Epithelial cell of prostate (primary cell): Measurements from ENCODE around the gene CENPO.
A peak's percentile ranks its signal among the peaks of the same experiment; 100 is the strongest.
"Not testable (repeated sequence)": the region's sequence is repeated elsewhere in the genome, so short reads cannot be mapped to it uniquely, and the experiment has no call there.

ENCODE experiments used
- DNase-seq: peaks from one replicate; pipeline ENCODE4 v3.0.0-alpha.2; 2011; ENCODE audit warnings: low read depth, low spot score
- H3K27ac ChIP-seq: fragments of 450-650 bp; 2 replicates; pipeline ENCODE4 v1.5.1; 2017; ENCODE audit warnings: mild to moderate bottlenecking

Gene CENPO

DNA sequence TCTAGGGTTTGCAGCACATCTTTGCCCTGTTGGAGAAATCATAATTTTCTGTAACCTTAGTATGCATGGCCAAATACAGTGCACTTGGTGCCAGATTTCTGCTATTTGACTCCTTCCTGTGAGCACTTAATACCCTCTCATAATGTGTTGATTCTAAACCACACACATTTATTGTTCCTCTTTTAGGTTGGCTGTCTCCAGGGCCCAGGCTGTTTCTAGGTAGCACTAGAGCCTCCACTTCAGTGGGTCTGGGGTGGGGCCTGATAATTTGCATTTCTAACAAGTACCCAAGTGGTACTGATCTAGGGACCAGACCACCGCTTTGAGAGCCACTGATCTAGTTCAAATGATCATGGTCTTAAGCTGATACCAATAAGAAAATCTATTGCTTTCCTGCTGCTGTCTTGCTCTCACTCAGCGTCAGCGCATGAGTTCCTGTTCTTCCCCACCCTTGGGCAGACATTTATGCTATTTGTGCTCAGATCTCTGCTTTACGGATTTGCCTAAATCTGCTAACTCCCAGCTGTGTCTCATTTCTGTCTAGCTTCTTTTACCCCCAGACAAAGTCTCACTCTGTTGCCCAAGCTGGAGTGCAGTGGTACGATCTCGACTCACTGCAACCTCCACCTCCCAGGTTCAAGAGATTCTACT is 7.4 kb upstream of the CENPO start:
- DNase-seq, result no peak
- H3K27ac ChIP-seq, result no peak overlapping the region

DNA sequence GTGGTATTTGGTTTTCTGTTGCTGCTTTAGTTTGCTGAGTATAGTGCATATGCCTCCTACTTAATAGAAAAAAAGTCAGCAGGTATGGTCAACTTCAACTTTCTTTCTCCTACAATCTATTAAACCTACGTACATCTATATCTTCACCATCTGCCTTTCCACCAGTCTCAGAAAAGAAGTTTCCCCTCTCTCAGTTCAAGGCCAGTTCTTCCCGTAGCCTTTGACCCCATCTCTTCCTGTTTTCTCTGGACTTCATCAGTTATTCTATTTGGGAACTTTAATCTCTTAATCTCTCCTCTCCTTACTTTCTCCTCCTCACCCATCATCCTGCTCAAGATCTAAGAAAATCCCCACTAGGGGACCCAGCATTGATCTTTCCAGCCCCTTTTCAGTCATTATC is 5.7 kb upstream of the CENPO start:
- H3K27ac ChIP-seq, result no peak overlapping the region
- no peak for DNase-seq

DNA sequence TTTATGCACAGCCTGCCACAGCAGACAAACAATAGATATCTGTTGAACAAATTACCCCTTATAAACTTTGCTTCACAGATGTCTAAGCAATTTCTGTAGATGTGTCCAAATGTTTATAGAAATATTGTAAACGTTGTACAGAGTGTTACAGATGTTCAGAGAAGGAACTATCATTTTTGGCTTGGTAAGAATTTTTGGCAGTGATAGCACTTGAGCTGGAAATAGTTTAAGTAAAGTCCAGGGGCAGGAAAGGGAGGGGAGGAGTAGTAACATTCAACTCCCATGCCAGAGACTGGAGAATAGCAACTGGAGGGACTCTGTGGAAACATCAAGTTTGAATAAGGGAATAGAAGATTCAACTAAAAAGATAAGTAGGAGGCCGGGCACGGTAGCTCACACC is 4.4 kb upstream of the CENPO start:
- DNase-seq, result no peak
- no peak overlapping the region for H3K27ac ChIP-seq

DNA sequence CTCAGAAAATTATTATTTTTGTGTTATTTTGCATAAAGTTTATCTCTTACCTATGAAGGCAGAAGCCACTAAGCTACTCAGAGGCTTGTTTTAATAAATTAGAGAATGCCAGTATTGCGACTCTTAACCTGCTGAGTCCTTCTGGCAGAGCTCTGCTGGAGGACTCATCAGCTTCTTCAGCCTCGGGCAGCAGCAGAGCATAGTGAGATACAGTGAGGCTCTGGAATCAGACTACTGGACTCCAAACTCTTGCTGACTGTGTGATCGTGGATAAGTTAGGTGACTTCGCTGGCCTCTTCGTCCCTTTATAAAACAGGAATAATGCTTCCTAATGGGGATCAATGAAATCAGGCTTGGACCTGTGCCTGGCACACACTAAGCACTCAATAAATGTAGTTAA is 1.8 kb upstream of the CENPO start:
- DNase-seq, result no peak
- no peak overlapping the region for H3K27ac ChIP-seq

DNA sequence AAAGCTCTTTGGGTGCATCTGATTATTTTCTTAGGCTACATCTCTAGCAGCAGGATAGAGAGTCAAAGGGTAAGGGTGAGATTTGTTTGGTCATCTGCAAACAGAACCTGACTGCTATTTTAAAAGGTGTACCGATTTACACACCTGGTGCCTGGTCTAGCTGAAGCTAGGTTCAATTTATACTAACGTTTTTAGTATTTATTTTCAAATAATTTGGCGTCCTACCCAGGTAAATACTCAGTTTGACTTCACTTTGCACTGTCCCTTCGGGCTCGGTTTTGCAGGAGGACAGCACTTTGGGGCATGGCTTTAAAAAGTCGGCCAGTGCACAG is 717 bp upstream of the CENPO start:
- DNase-seq, result no peak

DNA sequence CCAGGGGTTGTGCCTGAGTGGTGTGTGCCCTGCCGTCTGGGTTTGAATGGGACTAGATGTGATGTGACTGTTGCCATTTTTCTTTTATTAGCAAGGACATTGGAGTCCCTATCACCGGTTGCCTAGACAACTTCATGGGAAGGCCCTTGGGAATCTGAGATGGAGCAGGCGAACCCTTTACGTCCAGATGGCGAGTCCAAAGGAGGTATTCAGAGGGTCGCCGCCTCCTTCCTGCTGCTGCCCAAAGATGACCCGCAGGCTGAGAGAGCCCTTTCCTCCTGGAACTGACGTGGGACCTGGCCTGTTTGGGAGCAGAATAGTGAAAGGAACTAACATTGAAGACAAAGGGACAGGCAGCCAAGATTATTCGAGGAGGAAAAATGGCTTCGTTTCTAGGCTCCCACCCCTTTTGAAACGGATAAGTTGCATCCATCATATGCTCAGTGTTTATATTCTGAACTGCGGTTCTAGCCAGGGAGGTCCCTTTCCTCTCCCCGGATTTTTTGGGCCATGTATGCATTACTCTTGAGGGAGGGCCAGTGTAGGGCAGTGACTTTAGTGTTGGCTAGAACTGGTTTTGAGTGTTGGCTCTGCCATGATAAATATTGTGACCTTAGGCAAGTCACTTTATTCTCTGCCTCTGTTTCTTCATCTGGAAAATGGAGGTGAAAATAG is 673 bp downstream of the CENPO start:
- no peak for DNase-seq
- H3K27ac ChIP-seq, result peak overlapping the region; percentile 93

More for the DNA sequence above, 717 bp upstream of the CENPO start:
- peak overlapping the region; percentile 93 for H3K27ac ChIP-seq

DNA sequence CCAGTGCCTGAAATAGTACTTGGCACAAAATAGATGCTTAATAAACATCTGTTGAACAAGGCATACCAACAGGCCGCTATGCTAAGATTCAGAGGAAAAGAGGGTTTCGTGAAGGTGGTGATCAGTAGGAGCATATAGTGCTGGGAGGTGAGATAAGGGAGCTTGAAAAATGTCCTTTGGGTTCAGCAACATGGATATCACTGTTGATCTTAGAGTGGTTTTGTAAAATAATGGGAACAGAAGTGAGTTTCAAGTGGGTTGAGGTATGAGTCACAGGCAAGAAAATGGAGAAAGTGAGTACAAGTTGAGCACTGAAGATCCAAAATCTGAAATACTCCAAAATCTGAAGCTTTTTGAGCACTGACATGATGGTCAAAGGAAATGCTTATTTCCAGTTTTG is 4.4 kb downstream of the CENPO start:
- no peak overlapping the region for H3K27ac ChIP-seq
- DNase-seq, result no peak

DNA sequence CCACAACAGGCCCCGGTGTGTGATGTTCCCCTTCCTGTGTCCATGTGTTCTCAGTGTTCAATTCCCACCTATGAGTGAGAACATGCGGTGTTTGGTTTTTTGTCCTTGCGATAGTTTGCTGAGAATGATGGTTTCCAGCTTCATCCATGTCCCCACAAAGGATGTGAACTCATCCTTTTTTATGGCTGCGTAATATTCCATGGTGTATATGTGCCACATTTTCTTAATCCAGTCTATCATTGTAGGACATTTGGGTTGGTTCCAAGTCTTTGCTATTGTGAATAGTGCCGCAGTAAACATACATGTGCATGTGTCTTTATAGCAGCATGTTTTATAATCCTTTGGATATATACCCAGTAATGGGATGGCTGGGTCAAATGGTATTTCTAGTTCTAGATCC is 7.3 kb downstream of the CENPO start:
- not testable (repeated sequence) for DNase-seq, H3K27ac ChIP-seq

DNA sequence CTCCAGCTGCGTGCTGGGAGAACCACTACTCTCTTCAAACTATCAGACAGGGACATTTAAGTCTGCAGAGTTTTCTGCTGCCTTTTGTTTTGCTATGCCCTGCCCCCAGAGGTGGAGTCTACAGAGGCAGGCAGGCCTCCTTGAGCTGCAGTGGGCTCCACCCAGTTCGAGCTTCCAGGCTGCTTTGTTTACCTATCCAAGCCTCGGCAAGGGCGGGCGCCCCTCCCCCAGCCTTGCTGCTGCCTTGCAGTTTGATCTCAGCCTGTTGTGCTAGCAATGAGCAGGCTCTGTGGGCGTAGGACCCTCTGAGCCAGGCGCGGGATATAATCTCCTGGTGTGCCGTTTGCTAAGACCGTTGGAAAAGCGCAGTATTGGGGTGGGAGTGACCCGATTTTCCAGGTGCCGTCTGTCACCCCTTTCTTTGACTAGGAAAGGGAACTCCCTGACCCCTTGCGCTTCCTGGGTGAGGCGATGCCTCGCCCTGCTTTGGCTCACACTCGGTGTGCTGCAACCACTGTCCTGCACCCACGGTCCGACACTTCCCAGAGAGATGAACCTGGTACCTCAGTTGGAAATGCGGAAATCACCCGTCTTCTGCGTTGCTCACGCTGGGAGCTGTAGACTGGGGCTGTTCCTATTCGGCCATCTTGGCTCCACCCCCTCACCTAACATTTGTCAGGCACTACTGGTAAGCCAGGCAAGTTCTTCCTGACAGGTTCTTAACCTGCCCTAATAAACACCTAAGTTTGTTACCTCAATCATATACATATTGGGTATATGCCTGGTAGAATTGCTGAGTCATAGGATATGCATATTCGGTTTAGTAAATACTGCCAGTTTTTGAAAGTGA is 12.8 kb downstream of the CENPO start:
- peak overlapping the region; percentile 26 for H3K27ac ChIP-seq
- DNase-seq, result not testable (repeated sequence)

DNA sequence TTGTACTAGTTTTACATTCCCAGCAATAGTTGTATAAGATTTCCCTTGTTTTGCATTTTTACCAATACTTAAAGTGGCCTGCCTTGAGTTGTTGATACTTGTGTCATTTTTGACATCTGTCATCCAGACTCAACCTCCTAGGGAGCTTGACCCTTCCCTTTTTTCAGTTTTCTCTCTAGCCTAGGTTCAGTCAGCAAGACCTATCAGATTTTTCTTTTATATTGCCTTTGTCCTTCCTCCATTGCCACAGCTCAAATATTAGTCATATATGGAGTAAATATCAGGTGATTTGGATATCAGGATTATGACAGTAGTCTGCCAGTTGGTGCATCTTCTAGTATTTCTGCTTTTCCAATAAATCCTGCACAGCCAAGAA is 13.4 kb downstream of the CENPO start:
- H3K27ac ChIP-seq, result peak overlapping the region; percentile 26
- DNase-seq, result no peak

DNA sequence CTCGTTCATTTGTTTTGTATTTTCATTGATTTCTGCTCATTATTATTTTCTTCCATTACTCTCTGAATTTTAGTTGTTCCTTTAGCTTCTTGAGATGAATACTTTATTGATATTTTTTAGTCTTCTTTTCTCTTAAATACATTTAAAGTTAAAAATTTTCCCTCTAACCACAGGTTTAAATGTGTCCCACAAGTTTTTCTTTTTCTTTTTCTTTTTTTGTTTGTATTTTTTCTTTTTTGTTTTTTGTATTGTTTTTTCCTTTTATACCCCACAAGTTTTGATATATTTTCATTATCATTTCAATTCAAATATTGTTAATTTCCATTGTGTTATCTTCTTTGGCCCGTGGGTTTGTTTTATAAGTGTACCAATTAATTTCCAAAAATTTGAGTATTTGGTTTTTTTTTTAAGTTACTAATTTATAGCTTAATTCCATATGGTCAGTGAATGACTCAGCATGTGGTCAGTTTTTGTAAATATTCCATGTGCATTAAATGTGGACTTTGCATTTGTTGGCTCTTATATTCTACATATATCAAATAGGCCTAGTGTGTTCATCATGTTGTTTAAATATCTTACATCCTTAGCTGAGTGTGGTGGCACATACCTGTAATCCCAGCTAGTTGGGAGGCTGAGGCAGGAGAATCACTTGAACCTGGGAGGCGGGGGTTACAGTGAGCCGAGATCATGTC is 16.2 kb downstream of the CENPO start:
- no peak overlapping the region for H3K27ac ChIP-seq
- DNase-seq, result no peak

DNA sequence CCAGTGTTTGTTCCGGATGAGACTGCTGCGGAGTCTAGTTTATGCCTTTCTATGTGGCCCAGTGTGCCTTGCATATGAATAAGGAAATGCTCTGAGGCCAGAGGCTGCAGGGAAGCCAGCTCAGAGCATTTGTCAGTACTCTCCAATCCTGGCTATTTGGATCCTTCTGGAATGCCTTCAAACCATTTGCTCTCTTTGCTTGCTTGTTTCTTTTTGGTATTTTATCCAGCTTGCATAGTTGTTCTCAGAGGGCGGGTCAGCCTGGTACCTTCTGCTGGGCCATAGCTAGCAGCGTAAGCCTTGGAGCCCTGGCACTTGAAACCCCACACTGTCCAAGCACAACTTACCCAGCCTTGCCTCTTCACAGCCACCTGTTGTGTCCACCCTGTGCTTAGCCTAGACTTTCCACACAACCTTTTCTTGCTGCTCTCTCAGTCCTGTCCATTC is 20.5 kb downstream of the CENPO start:
- no peak overlapping the region for H3K27ac ChIP-seq
- DNase-seq, result no peak

DNA sequence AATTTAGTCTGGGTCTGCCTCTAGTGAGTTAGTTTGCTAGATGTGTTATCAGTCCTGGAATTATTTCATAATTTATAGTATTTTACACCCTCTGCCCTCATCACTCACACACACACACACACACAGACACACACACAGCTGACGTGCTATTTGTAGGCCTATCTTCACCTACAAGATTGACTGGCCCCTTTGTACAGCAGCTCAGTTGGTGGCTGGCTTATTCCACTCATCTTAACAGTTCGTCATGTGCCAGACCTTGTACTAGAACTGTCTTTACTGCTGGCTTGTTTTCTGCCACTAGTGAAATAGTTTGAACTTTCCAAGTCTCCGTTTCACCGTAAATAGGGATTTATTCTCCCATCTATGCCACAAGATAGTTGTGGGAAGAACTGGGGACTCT is 21.3 kb downstream of the CENPO start:
- DNase-seq, result no peak
- H3K27ac ChIP-seq, result no peak overlapping the region

DNA sequence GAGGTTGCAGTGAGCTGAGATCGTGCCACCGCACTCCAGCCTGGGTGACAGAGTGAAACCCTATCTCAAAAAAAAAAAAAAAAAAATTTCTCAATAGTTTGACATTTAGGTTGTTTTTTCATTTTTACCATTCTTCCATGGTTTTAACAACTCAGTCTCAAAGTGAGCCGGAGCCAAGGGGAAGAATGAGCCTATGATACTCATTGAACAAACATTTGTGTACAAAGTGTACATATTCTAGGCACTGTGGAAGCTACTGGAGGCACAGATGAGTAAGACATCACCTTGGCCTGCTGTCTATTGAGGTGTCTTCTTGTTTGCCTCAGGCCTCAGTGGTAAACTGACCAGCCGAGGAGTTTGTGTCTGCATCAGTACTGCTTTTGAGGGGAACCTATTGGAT is 21.9 kb downstream of the CENPO start:
- DNase-seq, result no peak
- no peak overlapping the region for H3K27ac ChIP-seq

DNA sequence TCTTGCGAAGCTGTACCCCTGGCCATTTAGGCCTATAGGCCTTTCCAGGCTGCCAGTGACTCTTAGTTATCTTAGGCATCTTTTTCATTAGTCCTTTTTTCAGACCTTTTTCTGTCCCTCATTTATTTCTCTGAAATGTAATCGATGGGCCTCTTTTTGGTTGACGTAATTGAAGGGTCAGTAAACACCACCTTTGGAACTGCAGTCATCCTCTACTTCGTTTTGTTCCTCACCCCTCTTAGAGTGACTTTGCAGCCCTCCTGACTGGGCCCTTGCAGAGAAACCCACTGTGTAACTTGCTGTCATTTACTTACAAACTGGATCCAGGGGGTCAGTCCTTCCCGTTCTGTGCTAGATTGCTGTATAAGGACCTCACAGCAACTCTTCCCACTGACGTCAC is 23.2 kb downstream of the CENPO start:
- no peak overlapping the region for H3K27ac ChIP-seq
- no peak for DNase-seq

DNA sequence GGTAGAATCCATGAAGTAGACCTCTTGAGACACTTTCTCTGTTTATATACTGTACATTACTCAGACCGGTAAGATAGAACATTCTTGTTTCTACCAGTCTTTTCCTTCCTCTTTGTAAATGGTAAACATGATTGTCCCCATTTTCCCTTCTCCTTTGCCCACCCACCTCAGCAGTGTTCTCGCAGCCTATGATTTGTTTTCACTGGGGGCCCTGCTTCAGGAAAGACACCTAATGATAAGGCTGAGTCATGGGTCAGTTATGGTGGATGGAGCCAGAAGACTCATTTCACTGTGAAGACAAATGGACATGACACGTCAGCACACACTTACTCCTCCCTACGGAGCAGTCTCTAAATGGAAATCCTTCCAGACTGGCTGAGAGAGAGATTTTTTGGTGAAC is 23.7 kb downstream of the CENPO start:
- DNase-seq, result no peak
- no peak overlapping the region for H3K27ac ChIP-seq

DNA sequence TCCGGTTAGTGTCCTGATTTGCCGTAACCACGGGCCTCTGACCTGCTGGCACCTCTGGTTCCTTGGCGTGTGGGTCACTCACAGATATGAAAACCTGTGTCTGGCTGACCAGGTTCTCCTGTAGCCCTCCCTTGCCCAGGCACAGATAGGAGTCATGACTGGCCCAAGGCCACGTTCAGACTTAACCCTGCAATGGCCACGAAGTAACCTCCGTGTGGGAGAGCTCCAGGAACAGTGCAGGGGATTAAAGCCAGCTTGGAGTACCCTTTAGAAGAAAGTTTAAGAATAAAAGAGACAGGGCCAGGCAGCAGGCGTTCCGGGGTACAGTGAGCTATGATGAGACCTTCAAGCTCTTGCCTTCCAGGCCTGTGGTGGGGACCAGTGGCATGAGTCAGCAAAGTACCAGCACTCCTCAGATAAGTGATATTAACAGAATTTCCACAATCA is 25.5 kb downstream of the CENPO start:
- H3K27ac ChIP-seq, result no peak overlapping the region
- no peak for DNase-seq

DNA sequence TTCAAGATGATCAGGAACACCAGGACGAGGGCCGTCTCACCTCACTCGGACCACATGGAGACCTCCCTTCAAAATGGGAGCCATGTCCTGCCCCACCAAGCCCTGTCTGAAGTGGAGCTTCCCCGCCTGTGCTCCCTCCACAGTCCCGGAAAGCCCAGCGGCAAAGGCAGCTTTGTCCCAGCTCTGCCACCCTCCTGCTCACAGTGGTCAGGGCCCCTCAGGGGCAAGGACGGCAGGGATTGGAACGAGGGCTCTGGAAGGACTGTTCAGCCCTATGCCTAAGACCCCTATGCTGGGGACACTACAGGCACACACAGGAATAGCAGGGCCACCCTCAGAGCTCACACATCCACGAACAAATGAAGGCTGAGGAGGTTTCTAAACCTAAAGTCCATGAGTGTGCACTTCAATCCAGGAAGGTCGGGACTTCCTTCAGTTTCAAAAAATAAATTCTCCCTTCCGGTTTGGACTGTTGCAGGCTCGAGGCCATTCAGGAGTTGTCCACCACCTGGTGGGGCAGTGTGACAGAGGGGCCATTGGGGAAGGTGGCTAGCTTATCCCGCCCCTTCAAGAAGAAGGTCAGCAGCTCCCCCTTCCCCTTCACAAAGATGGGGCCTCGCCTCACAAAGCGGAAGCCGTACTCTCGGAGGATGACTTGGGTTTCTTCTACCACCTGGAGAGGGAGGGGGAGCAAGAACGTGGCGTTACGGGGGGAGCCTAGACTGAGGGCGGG is 26.4 kb downstream of the CENPO start:
- H3K27ac ChIP-seq, result no peak overlapping the region
- DNase-seq, result no peak

DNA sequence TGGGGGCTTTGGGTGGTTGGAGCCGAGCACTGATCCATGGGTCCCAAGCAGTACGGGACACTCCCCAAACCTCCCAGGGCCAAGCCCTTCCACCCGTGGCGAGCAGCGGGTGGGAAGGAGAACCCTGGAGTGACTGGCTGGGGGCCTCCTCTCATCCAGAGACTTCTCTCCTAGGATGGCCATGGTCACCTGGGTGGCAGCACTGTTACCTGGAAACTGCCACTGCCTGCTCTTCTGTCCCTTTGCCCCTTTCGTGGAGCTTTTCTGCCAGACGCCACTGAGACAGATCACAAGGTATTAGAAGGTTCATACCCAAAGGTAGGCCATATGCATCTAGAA is 26.9 kb downstream of the CENPO start:
- DNase-seq, result no peak
- H3K27ac ChIP-seq, result no peak overlapping the region
